ENCODE results near the gene GPR87. TPM values are rescaled to one million over a fixed set of nuclear protein-coding genes. Genes with fewer than 3 reads are reported as not detected.

The GPR87 gene
- total and polyA plus RNA-seq, 12 donors: 0.01 TPM; not detected in 11

DNA sequence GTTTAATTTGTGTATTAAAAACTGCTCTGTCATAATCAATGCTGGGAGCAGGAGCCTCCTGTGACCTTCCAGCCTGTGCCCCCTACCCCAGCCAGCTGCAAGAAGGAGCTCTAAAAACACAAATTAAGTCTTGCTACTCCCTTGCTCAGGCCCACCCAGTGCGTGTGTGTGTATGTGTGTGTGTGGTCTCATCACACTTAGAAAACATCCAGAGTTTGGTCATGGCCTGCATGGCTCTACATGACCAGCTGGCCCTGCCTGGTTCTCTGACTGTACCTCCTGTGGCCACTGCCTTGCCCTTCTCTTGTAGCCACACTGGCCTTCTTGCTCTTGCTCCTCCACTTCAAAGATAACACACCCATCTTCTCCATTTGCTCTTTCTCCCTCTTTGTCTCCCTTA is 52.0 kb downstream of the GPR87 start:
- Histone ChIP-seq H3K27me3 (no peaks in the 10 kb centered on the region), H3K36me3 (no peaks in the 10 kb centered on the region), H3K27ac (peak overlapping the region in 2 of 10 donors; percentile 15 to 76), H3K4me3 (no peak overlapping the region), H3K9me3 (no peaks in the 10 kb centered on the region), H3K4me1 (peaks cover 0 to 46% (median 5%) of the 10 kb centered on the region in 9 donors)
- no peak for ATAC-seq
- TF ChIP-seq, protein P1, sequence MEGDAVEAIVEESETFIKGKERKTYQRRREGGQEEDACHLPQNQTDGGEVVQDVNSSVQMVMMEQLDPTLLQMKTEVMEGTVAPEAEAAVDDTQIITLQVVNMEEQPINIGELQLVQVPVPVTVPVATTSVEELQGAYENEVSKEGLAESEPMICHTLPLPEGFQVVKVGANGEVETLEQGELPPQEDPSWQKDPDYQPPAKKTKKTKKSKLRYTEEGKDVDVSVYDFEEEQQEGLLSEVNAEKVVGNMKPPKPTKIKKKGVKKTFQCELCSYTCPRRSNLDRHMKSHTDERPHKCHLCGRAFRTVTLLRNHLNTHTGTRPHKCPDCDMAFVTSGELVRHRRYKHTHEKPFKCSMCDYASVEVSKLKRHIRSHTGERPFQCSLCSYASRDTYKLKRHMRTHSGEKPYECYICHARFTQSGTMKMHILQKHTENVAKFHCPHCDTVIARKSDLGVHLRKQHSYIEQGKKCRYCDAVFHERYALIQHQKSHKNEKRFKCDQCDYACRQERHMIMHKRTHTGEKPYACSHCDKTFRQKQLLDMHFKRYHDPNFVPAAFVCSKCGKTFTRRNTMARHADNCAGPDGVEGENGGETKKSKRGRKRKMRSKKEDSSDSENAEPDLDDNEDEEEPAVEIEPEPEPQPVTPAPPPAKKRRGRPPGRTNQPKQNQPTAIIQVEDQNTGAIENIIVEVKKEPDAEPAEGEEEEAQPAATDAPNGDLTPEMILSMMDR (IDR thresholded peaks at IDR 0.05): no peak
- no peak for DNase-seq
- intact Hi-C loops (cut with DNase I): loop anchor here in 1 of 10 donors (5.0 kb wide), 1 partner anchor 37 kb away; no protein-coding TSS in a partner anchor
- 94 to 100% methylated on average over 1 of the region's 1 CpG for WGBS, 2 donors

DNA sequence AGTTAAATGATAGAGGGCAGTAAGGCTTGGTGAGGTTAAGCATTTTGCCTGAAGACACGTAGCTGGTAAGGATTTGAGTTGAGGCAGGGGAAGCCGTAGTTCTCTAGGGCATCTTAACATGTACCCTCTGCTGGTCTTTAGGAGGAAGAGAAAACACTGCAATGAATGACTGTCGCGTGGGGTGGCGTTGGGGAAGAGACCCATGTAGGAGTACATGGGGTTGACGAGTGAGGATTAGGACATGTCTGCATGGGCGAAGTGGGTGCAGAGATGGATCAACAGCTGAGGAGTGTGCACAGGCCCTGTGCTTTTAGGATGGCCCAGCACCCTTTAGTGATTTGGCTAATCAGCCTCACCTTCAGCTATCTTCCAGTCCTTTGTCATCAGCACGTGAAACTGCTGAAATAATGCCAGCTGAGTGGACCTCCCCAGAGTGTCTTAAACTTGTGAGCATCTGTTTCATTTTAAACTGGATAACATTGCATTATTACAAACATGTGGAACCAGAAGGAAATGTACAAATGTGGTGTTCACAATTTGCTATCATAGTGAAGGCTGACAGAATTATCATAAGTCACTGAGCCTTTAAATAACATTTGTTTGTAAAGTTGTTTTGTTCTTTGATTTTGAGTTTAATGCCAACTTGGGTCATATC is 53.6 kb downstream of the GPR87 start:
- intact Hi-C loops (cut with DNase I): no loop called here
- no peak overlapping the region for H3K27ac ChIP-seq

DNA sequence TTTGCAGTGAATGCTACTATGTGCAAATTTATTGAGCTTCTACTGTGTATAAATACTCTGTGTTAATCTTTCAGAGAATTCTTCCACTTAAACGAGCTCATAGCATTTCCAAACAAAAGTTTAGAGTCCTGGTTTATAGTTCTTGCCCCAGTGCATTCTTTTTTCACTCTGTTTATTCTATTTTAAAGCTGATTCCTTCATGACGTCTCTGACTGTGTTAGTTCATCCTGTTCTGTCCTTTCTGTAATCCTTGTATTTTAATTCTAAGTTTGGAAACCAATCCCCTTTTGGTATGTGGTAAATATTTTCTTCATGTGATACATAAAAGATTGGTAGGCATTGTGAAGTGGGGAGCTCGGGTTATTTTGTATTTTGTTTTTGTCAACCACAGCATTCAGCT is 57.0 kb downstream of the GPR87 start:
- WGBS, 2 donors: 62 to 71% methylated on average over 3 of the region's 3 CpGs
- Histone ChIP-seq H3K36me3 (no peaks in the 10 kb centered on the region), H3K27ac (peak overlapping the region in 2 of 10 donors; percentile 13 to 39), H3K27me3 (no peaks in the 10 kb centered on the region), H3K4me3 (no peak overlapping the region), H3K9me3 (no peaks in the 10 kb centered on the region), H3K4me1 (peaks cover 0 to 19% (median 0%) of the 10 kb centered on the region in 9 donors)
- DNase-seq (no peak), ATAC-seq (peak in 1 of 8 donors; percentile 45)
- TF ChIP-seq, protein P1 (IDR thresholded peaks at IDR 0.05): no peak
- intact Hi-C loops (cut with DNase I): no loop called here

More for the DNA sequence above, 53.6 kb downstream of the GPR87 start:
- peaks cover 0 to 35% (median 5%) of the 10 kb centered on the region in 9 donors for H3K4me1 ChIP-seq
- H3K27me3 ChIP-seq: no peaks in the 10 kb centered on the region
- WGBS, 2 donors: 80 to 81% methylated on average over 8 of the region's 8 CpGs
- TF ChIP-seq, protein P1 (IDR thresholded peaks at IDR 0.05): no peak
- H3K36me3 ChIP-seq: no peaks in the 10 kb centered on the region
- no peak overlapping the region for H3K4me3 ChIP-seq
- H3K9me3 ChIP-seq: no peaks in the 10 kb centered on the region
- no peak for DNase-seq
- no peak for ATAC-seq

DNA sequence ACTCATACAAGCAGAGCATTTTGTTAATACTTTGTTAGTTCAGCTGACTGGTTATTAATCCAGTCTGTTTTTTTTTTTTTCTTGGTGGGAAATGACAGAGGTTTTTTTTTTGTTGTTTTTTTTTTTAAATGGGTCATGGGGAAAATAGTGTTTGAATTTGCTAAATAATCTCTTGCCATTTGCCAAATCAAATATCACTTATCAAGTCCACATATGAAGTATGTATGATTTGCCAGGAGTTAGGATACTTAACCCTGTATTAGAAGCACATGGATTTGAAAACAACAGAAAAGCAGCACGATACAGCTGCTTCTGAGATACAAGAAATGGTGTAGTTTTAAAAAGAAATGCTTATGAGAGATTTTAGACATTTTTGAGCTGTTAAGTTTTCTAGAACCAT is 59.9 kb downstream of the GPR87 start:
- intact Hi-C loops (cut with DNase I): no loop called here
- WGBS, 2 donors: 68 to 72% methylated on average over 1 of the region's 1 CpG
- TF ChIP-seq, protein P1 (IDR thresholded peaks at IDR 0.05): no peak

More for the DNA sequence above, 59.9 kb downstream of the GPR87 start:
- DNase-seq: no peak
- no peak overlapping the region for H3K4me3 ChIP-seq
- no peak for ATAC-seq
- H3K27me3 ChIP-seq: no peaks in the 10 kb centered on the region
- H3K4me1 ChIP-seq: peaks cover 0 to 27% (median 3%) of the 10 kb centered on the region in 9 donors
- H3K36me3 ChIP-seq: no peaks in the 10 kb centered on the region
- H3K9me3 ChIP-seq: no peaks in the 10 kb centered on the region
- H3K27ac ChIP-seq: peak overlapping the region in 3 of 10 donors; percentile 4 to 50 (median 21)

All from heart right ventricle (tissue), 16 donors.